HUDEP-2 (cell line): Measurements from ENCODE around the gene ADPRHL1.

Experiments
- DNase-seq, 76 experiments: peaks; one replicate each; lab custom pipeline; 2025; ENCODE audit not compliant: unreplicated experiment in 76 of 76; lab: John Stamatoyannopoulos, UW

ADPRHL1 gene

GRCh38 chr13:113356596-113356995 is 96.7 kb downstream of the ADPRHL1 start:
- DNase-seq = no peak

GRCh38 chr13:113355621-113356020 is 97.7 kb downstream of the ADPRHL1 start:
- no peak for DNase-seq

- DNase-seq = no peak
These were observed 98.3 kb downstream of the ADPRHL1 start for GRCh38 chr13:113354831-113355610.

GRCh38 chr13:113353254-113353653 is 100.0 kb downstream of the ADPRHL1 start:
- DNase-seq = no peak

GRCh38 chr13:113351514-113352026 is 101.7 kb downstream of the ADPRHL1 start:
- DNase-seq = no peak

GRCh38 chr13:113350938-113351335 is 102.4 kb downstream of the ADPRHL1 start:
- DNase-seq = no peak

DNA sequence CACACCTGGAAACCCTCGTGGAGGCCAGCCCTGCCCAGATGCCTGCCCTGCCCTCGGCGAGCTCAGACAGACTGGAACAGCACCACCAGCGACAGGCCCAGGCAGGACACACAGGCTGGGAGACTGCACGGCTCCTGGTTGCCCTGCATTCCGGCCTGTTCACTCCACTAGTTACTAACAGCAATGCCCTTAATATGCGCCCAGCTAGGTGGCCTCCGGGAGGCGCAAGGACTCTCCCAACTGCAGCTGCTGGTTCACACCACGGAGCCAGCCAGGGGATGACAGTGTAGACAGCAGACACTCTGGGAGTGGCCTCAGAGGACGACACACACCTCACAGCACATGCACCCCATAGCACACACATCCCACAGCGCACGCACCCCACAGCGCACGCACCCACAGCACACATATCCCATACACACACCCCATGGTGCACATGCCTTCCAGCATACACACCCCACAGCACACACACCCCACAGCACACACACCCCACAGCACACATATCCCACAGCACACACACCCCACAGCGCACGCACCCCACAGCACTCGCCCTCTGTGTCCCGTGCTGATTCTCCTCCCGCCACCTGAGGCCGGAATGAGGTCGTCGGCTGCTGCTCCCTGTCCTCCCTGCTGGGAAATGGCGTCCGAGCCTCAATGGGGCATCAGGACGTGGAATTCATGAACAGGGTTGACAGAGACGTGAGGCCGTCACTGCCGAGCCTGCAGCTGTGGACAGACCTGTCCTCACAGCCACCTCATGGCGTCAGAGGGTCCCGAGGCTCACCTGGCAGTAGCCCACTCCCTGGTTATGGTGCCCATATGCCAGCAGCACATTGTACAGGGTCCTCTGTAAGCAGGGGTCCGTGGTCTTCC is 103.0 kb downstream of the ADPRHL1 start:
- peak in 1 of 76 experiments; percentile 4 for DNase-seq
